ENCODE data around the gene TLE6. TPM values are rescaled to one million over a fixed set of nuclear protein-coding genes. Genes with fewer than 3 reads are reported as not detected.

The TLE6 gene
- total and polyA plus RNA-seq, 2 of the 4 experiments (the other 2 are of a cell fraction): under 0.01 to 0.17 TPM

DNA sequence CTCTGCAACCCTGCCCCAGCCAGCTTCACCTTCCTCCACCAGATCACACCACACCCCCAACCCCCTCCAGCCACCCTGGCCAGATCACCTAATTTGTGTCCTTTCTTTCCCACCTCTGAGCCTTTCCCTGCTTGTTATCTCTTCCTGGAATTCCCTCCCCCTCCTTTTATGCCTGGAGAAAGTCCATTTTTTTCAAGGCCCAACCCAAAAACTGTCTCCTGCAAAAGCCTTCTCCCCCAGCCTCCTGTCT, 57.0 kb downstream of the TLE6 start:
- no peaks in the 10 kb centered on the region for H3K9me1 ChIP-seq (ENCODE audit: insufficient read depth, low read length)
- no peak for DNase-seq
- no peak for ATAC-seq (ENCODE audit: low read depth)
- H4K8ac ChIP-seq (ENCODE audit: low read depth in 2 of 2, low read length in 2 of 2): peak overlapping the region; percentile 76 to 95; a peak in 3 of 4 replicates
- H3K27ac ChIP-seq (ENCODE audit: insufficient read depth, low read length): no peak overlapping the region
- no peak overlapping the region for H3K23ac ChIP-seq (ENCODE audit: low read depth, low read length)
- no TSS peak for BruUV-seq (replicated peaks)
- 0 out of 3 replicates have a peak overlapping the region, but pooled peaks have one; percentile 53 for H2BK15ac ChIP-seq (ENCODE audit: low read depth, low read length)
- H3K4me2 ChIP-seq (ENCODE audit: low read depth, low read length): no peak overlapping the region; the same call in 1 of the 2 replicates
- intact Hi-C loops (cut with micrococcal nuclease): loop anchor here (2.0 kb wide), 1 partner anchor 58 kb away; the partner anchor contains the start of gene TLE6
- H3K36me3 ChIP-seq (ENCODE audit: control insufficient read depth, insufficient read depth, low read length): no peaks in the 10 kb centered on the region
- H2BK120ac ChIP-seq (ENCODE audit: low read depth, low read length): 0 out of 2 replicates have a peak overlapping the region, but pooled peaks have one; percentile 33
- H4K5ac ChIP-seq (ENCODE audit: low read depth, low read length): no peak overlapping the region
- H2AK5ac ChIP-seq (ENCODE audit: low read depth, low read length): peak overlapping the region; percentile 54; the same call in 1 of the 2 replicates
- peaks cover 18% of the 10 kb centered on the region for H3K27me3 ChIP-seq (ENCODE audit: control insufficient read depth, insufficient read depth, low read length)
- no peak overlapping the region for H3K4me3 ChIP-seq (ENCODE audit: insufficient read depth, low read depth, low read length)
- no peak for TF ChIP-seq SMC3 (IDR thresholded peaks at IDR 0.05; ENCODE audit: low read depth, low read length)
- no peak for TF ChIP-seq MAFK (IDR thresholded peaks at IDR 0.05; ENCODE audit: low read depth, low read length)
- no peak for TF ChIP-seq BHLHE40 (IDR thresholded peaks at IDR 0.05; ENCODE audit: low read depth, low read length)
- TF ChIP-seq RFX5 (IDR thresholded peaks at IDR 0.05; ENCODE audit: low read depth, low read length): no peak
- TF ChIP-seq POLR2A (IDR thresholded peaks at IDR 0.05; ENCODE audit: low read depth, low read length): no peak
- H3K18ac ChIP-seq (ENCODE audit: low read depth, low read length): no peak overlapping the region
- H3K14ac ChIP-seq (replicated peaks; ENCODE audit: low read depth, low read length): no peak overlapping the region
- H4K91ac ChIP-seq (ENCODE audit: insufficient read depth, low read depth, low read length): no peak overlapping the region
- H2AK9ac ChIP-seq (replicated peaks; ENCODE audit: low read depth, low read length, poor library complexity): peak overlapping the region; percentile 91
- ChIA-PET CTCF (no interaction called here), POLR2A (ENCODE audit: unreplicated experiment) (no interaction called here)
- H3K4me1 ChIP-seq (ENCODE audit: control insufficient read depth, insufficient read depth, low read length): peaks cover 12% of the 10 kb centered on the region
- no peak overlapping the region for H3K9ac ChIP-seq (ENCODE audit: low read depth, low read length)
- no peak overlapping the region for H3K56ac ChIP-seq (ENCODE audit: extremely low read depth, insufficient read depth, low read length)
- peaks cover 0 to 3% of the 10 kb centered on the region in 2 experiments; a peak in 1 of 4 replicates for H3K79me1 ChIP-seq (ENCODE audit: low read depth in 1 of 2, low read length in 2 of 2)
- in situ Hi-C loops (cut with MboI; ENCODE audit: low sequenced_read_pairs): no loop called here
- H2BK5ac ChIP-seq (ENCODE audit: low read depth, low read length, poor library complexity, severe bottlenecking): no peak overlapping the region
- peak overlapping the region; percentile 94 for H2AFZ ChIP-seq (replicated peaks; ENCODE audit: low read length, poor library complexity)
- no peak overlapping the region for H3K4ac ChIP-seq (ENCODE audit: low read depth, low read length)
- dilution Hi-C loops (cut with HindIII; ENCODE audit: low sequenced_read_pairs, unreplicated experiment): no loop called here
- H3K9me3 ChIP-seq (ENCODE audit: control insufficient read depth, insufficient read depth, low read length): no peaks in the 10 kb centered on the region
- no peaks in the 10 kb centered on the region for H4K20me1 ChIP-seq (ENCODE audit: insufficient read depth, low read length)
- no peak overlapping the region for H2BK20ac ChIP-seq (ENCODE audit: low read depth, low read length)
